Activated CD4-positive, alpha-beta T cell treated with anti-CD3 and anti-CD28 coated beads for 36 hours (primary cell): ENCODE results near the gene TPST1. TPM values are rescaled to one million over a fixed set of nuclear protein-coding genes. Genes with fewer than 3 reads are reported as not detected.
"Not testable (repeated sequence)": the region's sequence is repeated elsewhere in the genome, so short reads cannot be mapped to it uniquely, and the experiment has no call there.

Experiments used
- ATAC-seq: fragments of 200-7000 bp; cut with Tn5 transposase; one replicate; pipeline ENCODE4 v1.10.0; 2021; ENCODE audit warnings: mild to moderate bottlenecking, moderate library complexity
- CTCF ChIA-PET: fragments of 350-600 bp; sonication (Branson Sonifier 250); formaldehyde crosslinking; loops from one replicate; lab custom pipeline; 2021; ENCODE audit warnings: antibody characterized with exemption; lab: Charles Lee
- POLR2A ChIA-PET: fragments of 350-600 bp; sonication (Branson Sonifier 250); formaldehyde crosslinking; loops from one replicate; lab custom pipeline; 2021; ENCODE audit warnings: antibody characterized with exemption, inconsistent platforms; lab: Charles Lee
- DNase-seq: peaks from one replicate; pipeline ENCODE4 v3.0.0-alpha.2; 2020
- H3K27ac Mint-ChIP-seq: one replicate; pipeline ENCODE4 v1.8.0; 2021; ENCODE audit warnings: mixed read lengths
- H3K27me3 Mint-ChIP-seq: one replicate; pipeline ENCODE4 v1.8.0; 2021; ENCODE audit warnings: mixed read lengths
- H3K36me3 Mint-ChIP-seq: one replicate; pipeline ENCODE4 v1.8.0; 2021; ENCODE audit warnings: low read depth, mixed read lengths
- H3K4me1 Mint-ChIP-seq: one replicate; pipeline ENCODE4 v1.8.0; 2021; ENCODE audit warnings: mixed read lengths
- H3K4me3 Mint-ChIP-seq: one replicate; pipeline ENCODE4 v1.8.0; 2021; ENCODE audit warnings: mild to moderate bottlenecking, moderate library complexity, mixed read lengths
- H3K9me3 Mint-ChIP-seq: one replicate; pipeline ENCODE4 v1.8.0; 2021; ENCODE audit warnings: low read depth, mixed read lengths
- intact Hi-C, 2 experiments: fragments of 100-400 bp; cut with DNase I in 1 of 2; cut with micrococcal nuclease in 1 of 2; formaldehyde crosslinking; loops; one replicate each; pipeline versions ENCODE4 v1.14.2 to v1.15.1; 2022 to 2024; cut with DNase I, micrococcal nuclease
- total RNA-seq, 2 experiments: library from RNA; stranded (reverse); gene quantifications; one replicate each; pipeline ENCODE4 v1.2.3, GENCODE V29; 2021

TPST1 gene
- total RNA-seq, 2 experiments from 2014 or later = 1.0 to 1.1 TPM

DNA sequence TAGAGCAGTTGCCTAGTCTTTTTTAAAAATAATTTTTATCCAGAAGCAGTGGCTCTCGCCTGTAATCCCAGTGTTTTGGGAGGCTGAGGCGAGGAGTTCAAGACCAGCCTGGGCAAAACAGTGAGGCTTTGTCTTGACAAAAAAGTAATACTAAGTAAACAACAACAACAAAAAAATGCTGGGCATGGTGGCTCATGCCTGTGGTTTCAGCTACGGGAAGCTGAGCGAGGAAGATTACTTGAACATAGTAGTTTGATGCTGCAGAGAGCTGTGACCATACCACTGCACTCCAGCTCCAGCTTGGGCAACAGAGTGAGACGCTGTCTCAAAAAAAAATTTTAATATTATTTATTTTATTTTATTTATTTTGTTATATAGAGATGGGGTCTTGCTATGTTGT lies 31.3 kb upstream of the TPST1 start:
- ChIA-PET POLR2A (no interaction called here), CTCF (no interaction called here)
- DNase-seq = no peak
- Mint-ChIP-seq H3K27ac (no peak overlapping the region), H3K9me3 (no peaks in the 10 kb centered on the region), H3K4me3 (no peak overlapping the region), H3K27me3 (no peaks in the 10 kb centered on the region), H3K4me1 (peaks cover 2% of the 10 kb centered on the region), H3K36me3 (no peaks in the 10 kb centered on the region)
- ATAC-seq = no peak
- intact Hi-C loops = no loop called here

DNA sequence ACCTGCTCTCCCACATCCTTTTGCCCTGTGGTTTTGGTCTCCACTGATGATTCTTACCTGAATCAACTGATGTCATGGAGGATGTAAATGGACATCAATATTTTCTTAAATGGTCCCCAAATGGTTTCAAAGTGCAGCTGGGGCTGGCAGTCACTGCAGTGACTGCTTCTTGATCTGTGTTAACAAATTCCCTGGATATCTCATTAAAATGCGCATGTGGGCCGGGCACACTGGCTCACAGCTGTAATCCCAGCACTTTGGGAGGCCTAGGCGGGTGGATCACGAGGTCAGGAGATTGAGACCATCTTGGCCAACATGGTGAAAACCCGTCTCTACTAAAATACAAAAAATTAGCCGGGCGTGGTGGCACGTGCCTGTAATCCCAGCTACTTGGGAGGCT lies 30.1 kb upstream of the TPST1 start:
- H3K4me3 Mint-ChIP-seq, POLR2A ChIA-PET, H3K36me3 Mint-ChIP-seq, H3K27me3 Mint-ChIP-seq, ATAC-seq, H3K4me1 Mint-ChIP-seq, H3K27ac Mint-ChIP-seq, H3K9me3 Mint-ChIP-seq, DNase-seq, intact Hi-C loops: not testable (repeated sequence)
- CTCF ChIA-PET = interaction anchor here (0.9 kb wide), 1 partner anchor 37 kb away, joined by 3 read pairs; no protein-coding TSS in a partner anchor

DNA sequence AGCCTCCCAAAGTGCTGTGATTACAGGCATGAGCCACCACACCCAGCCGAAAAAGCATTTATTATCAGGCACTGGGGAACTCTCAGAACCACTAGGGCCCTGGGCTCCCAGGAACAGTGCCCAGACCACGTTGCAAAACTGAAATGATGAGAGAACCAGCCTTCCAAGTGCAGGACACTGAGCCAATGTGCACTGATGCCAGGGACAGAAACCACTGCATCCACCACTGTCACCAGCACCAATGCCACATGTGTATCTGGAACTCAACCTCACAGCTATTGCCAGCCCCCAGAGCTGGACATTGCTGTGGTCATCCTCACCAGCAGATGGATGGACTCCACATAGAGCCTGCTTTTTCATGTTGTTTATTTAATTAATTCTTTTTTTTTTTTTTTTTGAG lies 28.2 kb upstream of the TPST1 start:
- Mint-ChIP-seq H3K9me3 (no peaks in the 10 kb centered on the region), H3K4me1 (peaks cover 2% of the 10 kb centered on the region), H3K27me3 (no peaks in the 10 kb centered on the region), H3K27ac (no peak overlapping the region), H3K36me3 (no peaks in the 10 kb centered on the region), H3K4me3 (no peak overlapping the region)
- ATAC-seq = no peak
- POLR2A ChIA-PET = no interaction called here
- CTCF ChIA-PET = no interaction called here
- intact Hi-C loops = no loop called here
- DNase-seq = no peak

DNA sequence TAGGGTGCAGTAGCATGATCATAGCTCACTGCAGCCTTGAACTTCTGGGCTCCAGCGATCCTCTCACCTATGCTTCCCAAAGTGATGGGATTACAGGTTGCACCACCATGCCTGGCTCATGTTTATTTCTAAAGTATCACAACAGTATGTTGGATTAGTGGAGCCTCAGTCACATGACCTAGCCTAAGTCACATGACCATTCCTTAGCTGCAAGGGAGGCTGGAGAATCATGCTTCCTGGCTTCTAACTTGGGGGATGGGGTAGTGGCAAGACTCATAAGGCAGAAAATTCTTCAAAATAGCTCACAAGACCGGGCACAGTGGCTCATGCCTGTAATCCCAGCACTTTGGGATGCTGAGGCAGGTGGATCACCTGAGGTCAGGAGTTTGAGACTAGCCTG lies 26.9 kb upstream of the TPST1 start:
- CTCF ChIA-PET = no interaction called here

DNA sequence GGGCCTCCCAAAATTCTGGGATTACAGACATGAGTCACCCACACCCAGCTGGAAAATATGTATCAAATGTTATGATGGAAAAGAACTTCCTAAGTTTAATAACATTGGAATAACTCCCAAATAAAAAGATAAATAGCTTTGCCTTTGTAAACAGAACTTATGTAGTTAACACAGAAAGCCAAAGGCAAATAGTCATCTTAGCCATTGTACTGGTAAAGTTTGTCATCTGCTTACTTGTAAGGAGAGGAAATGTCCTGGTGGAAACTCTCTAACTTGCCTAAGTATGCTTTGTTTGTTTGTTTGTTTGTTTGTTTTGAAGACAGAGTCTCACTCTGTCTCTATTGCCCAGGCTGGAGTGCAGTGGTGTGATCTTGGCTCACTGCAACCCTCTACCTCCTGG lies 23.8 kb upstream of the TPST1 start:
- DNase-seq = no peak
- no peaks in the 10 kb centered on the region for H3K9me3 Mint-ChIP-seq
- no peak for ATAC-seq
- CTCF ChIA-PET = no interaction called here
- H3K4me1 Mint-ChIP-seq = no peaks in the 10 kb centered on the region
- H3K36me3 Mint-ChIP-seq = no peaks in the 10 kb centered on the region
- no peak overlapping the region for H3K27ac Mint-ChIP-seq
- H3K27me3 Mint-ChIP-seq = no peaks in the 10 kb centered on the region
- H3K4me3 Mint-ChIP-seq = no peak overlapping the region
- POLR2A ChIA-PET = interaction anchor here (0.5 kb wide), 1 partner anchor 199 kb away, joined by 3 read pairs; no protein-coding TSS in a partner anchor
- intact Hi-C loops = no loop called here

More for the DNA sequence above, 26.9 kb upstream of the TPST1 start:
- ATAC-seq = no peak
- H3K9me3 Mint-ChIP-seq = no peaks in the 10 kb centered on the region
- H3K27me3 Mint-ChIP-seq = no peaks in the 10 kb centered on the region
- H3K4me1 Mint-ChIP-seq = peaks cover under 1% of the 10 kb centered on the region
- no peak overlapping the region for H3K27ac Mint-ChIP-seq
- intact Hi-C loops = no loop called here
- POLR2A ChIA-PET = no interaction called here
- no peak for DNase-seq
- no peak overlapping the region for H3K4me3 Mint-ChIP-seq
- no peaks in the 10 kb centered on the region for H3K36me3 Mint-ChIP-seq

DNA sequence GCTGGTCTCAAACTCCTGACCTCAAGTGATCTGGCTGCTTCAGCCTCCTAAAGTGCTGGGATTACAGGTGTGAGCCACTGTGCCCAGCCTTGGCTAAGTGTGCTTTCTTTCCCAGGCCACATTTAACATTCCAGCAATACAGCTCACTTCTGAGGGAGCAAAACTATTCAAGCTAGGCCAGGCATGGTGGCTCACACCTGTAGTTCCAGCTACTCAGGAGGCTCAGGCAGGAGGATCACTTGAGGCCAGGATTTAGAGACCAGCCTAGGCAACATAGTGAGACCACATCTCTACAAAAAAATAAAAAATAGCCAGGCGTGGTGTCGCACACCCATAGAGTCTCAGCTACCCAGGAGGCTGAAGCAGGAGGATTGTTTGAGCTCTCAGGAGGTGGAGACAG lies 23.3 kb upstream of the TPST1 start:
- no peaks in the 10 kb centered on the region for H3K9me3 Mint-ChIP-seq
- no peaks in the 10 kb centered on the region for H3K27me3 Mint-ChIP-seq
- H3K27ac Mint-ChIP-seq = no peak overlapping the region
- DNase-seq (no peak), ATAC-seq (no peak)
- no peaks in the 10 kb centered on the region for H3K4me1 Mint-ChIP-seq
- ChIA-PET CTCF (interaction anchor here (0.6 kb wide), 1 partner anchor 327 kb away, joined by 3 read pairs; no protein-coding TSS in a partner anchor), POLR2A (no interaction called here)
- intact Hi-C loops = no loop called here
- H3K36me3 Mint-ChIP-seq = no peaks in the 10 kb centered on the region
- H3K4me3 Mint-ChIP-seq = no peak overlapping the region

DNA sequence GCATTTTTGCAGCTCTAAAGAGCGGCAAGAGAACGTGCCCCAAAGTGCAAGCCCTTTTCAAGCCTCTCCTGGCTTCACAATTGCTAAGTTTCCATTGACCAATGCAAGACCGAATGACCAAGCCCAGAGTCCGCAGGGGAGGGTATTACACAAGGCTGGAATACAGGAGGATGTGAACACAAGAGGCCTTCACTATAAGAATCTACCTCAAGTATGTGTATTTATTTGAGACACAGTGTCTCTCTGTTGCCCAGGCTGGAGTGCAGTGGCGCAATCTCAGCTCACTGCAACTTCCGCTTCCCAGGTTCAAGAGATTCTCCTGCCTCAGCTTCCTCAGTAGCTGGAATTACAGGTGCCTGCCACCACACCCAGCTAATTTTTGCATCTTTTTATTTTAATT lies 22.2 kb upstream of the TPST1 start:
- no peaks in the 10 kb centered on the region for H3K4me1 Mint-ChIP-seq
- H3K36me3 Mint-ChIP-seq = no peaks in the 10 kb centered on the region
- H3K27me3 Mint-ChIP-seq = no peaks in the 10 kb centered on the region
- intact Hi-C loops = no loop called here
- DNase-seq (no peak), ATAC-seq (no peak)
- H3K9me3 Mint-ChIP-seq = no peaks in the 10 kb centered on the region
- ChIA-PET CTCF (no interaction called here), POLR2A (no interaction called here)
- no peak overlapping the region for H3K4me3 Mint-ChIP-seq
- H3K27ac Mint-ChIP-seq = no peak overlapping the region

DNA sequence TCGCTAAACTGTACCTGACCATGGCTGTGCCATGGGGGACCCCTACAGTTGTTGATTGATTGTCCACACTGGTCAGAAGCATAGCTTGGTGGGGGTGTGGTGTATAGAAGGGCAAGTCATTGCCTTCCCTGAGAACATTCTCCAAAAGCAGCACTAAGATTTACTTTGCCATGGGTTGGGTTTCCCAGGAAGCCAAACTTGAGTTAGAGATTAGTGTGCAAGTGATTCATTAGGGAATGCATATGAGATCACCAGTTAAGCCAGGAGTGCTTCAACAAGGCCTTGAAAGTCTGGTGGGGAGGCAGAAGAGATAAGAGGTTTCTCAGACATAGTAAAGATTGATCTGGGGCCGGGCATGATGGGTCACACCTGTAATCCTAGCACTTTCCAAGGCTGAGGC lies 21.4 kb upstream of the TPST1 start:
- CTCF ChIA-PET = no interaction called here
- no peaks in the 10 kb centered on the region for H3K27me3 Mint-ChIP-seq
- ATAC-seq (no peak), DNase-seq (no peak)
- POLR2A ChIA-PET = no interaction called here
- no peaks in the 10 kb centered on the region for H3K4me1 Mint-ChIP-seq
- H3K27ac Mint-ChIP-seq = no peak overlapping the region
- no peaks in the 10 kb centered on the region for H3K36me3 Mint-ChIP-seq
- no peaks in the 10 kb centered on the region for H3K9me3 Mint-ChIP-seq
- no peak overlapping the region for H3K4me3 Mint-ChIP-seq
- intact Hi-C loops = no loop called here

DNA sequence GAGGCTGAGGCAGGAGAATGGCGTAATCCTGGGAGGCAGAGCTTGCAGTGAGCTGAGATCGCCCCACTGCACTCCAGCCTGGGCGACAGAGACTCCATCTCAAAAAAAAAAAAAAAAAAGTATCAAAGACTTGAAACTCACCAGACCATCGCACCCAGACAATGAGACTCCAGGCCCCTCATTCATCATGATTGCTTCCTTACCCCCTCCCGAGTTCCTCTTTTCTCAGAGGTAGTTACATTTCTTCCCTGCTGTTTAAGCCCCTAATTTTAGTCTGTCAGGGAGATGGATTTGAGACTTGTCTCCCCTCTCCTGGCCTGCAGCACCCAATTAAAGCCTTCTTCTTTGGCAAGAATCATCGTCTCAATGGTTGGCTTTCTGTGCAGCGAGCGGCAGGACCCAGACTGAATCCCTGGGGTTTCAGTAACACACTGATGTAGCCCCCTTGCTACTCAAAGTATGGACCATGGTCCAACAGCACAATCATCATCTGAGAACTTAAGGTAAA lies 19.4 kb upstream of the TPST1 start:
- Mint-ChIP-seq H3K4me3 (no peak overlapping the region), H3K4me1 (no peaks in the 10 kb centered on the region), H3K9me3 (no peaks in the 10 kb centered on the region), H3K27me3 (no peaks in the 10 kb centered on the region), H3K36me3 (no peaks in the 10 kb centered on the region), H3K27ac (no peak overlapping the region)
- no peak for DNase-seq
- CTCF ChIA-PET = no interaction called here
- POLR2A ChIA-PET = no interaction called here
- intact Hi-C loops = no loop called here
- ATAC-seq = no peak

DNA sequence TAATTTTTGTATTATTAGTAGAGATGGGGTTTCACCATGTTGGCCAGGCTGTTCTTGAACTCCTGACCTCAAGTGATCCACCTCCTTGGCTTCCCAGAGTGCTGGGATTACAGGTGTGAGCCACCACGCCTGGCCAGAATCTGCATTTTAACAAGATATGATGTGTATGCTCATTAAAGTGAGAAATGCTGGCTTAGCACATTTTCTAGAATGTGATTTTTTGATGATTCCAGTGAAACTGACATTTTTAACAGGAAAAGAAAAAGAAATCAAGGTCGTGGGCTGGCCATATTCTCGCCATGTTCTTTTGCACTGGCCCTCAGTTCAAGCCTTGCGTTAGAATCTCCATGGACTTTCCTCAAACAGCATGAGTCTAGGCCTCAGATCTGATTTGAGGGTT lies 18.1 kb upstream of the TPST1 start:
- ATAC-seq = no peak
- Mint-ChIP-seq H3K36me3 (no peaks in the 10 kb centered on the region), H3K27ac (no peak overlapping the region), H3K27me3 (no peaks in the 10 kb centered on the region), H3K4me3 (no peak overlapping the region), H3K4me1 (no peaks in the 10 kb centered on the region), H3K9me3 (no peaks in the 10 kb centered on the region)
- ChIA-PET CTCF (no interaction called here), POLR2A (no interaction called here)
- intact Hi-C loops = no loop called here
- no peak for DNase-seq

DNA sequence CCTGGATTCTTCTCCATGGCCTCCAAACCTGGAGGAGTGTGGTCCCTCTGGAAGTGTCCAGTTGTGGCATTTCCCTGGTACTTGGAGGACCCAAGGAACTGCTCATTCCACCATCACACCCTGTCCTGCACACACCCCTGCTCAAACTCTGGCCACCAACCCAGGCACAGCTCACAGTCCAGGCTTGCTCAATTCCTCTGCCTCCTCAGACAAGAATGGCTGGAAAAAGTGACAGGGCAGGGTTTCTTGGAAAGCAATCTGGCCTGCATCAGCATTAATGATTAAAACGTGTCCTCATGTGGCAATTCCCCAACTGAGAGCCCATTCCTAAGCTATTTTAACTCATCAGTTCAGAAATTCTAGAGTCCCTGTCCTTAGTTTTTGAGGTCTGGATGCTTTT lies 17.2 kb upstream of the TPST1 start:
- Mint-ChIP-seq H3K4me3 (no peak overlapping the region), H3K27ac (no peak overlapping the region), H3K4me1 (no peaks in the 10 kb centered on the region), H3K9me3 (no peaks in the 10 kb centered on the region), H3K27me3 (no peaks in the 10 kb centered on the region), H3K36me3 (no peaks in the 10 kb centered on the region)
- ATAC-seq = no peak
- intact Hi-C loops = no loop called here
- POLR2A ChIA-PET = no interaction called here
- CTCF ChIA-PET = no interaction called here
- no peak for DNase-seq

DNA sequence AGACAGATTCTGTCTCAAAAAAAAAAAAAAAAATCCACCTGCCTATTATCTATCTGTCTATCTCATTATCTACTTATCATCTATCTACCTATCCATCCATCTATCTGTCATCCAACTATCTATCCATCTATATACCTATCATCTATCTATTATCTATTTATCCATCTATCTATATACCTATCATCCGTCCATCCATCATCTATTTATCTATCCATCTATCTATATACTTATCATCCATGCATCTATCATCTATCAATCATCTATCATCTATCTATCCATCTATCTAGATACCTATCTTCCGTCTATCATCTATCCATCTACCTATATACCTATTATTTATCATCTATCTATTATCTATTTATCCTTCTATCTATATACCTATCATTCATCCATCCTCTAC lies 16.5 kb upstream of the TPST1 start:
- ChIA-PET POLR2A (no interaction called here), CTCF (no interaction called here)
- no peak overlapping the region for H3K4me3 Mint-ChIP-seq
- H3K9me3 Mint-ChIP-seq = no peaks in the 10 kb centered on the region
- intact Hi-C loops = no loop called here
- H3K4me1 Mint-ChIP-seq = no peaks in the 10 kb centered on the region
- no peaks in the 10 kb centered on the region for H3K27me3 Mint-ChIP-seq
- no peak for ATAC-seq
- DNase-seq = no peak
- no peak overlapping the region for H3K27ac Mint-ChIP-seq
- no peaks in the 10 kb centered on the region for H3K36me3 Mint-ChIP-seq
